Measurements from ENCODE around the gene PPP2R5D. TPM values are rescaled to one million over a fixed set of nuclear protein-coding genes. Genes with fewer than 3 reads are reported as not detected.

The PPP2R5D gene
- total RNA-seq, 1 experiment from 2014 or later = 52.7 TPM

GRCh38 chr6:43006251-43006650 is 21.9 kb downstream of the PPP2R5D start:
- H3K36me3 Mint-ChIP-seq = peaks cover 37% of the 10 kb centered on the region
- POLR2A ChIA-PET = interaction anchor here (1.5 kb wide), 1 partner anchor 9 kb away, joined by 5 read pairs; no protein-coding TSS in a partner anchor

DNA sequence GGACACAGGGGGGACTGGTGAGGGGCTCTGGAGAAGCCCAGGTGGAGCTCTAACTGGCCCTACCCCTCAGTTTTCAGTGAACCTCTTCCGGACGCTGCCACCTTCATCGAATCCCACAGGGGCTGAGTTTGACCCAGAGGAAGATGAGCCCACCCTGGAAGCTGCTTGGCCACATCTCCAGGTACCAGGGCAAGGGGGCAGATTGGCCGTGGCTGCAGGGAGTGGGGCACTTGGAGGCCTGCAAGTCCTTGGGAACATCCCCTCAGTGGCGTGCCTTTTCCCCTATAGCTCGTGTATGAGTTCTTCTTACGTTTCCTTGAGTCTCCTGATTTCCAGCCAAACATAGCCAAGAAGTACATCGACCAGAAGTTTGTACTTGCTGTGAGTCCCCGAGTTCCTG is 22.8 kb downstream of the PPP2R5D start:
- Mint-ChIP-seq H3K27ac (no peak overlapping the region), H3K4me3 (no peak overlapping the region), H3K36me3 (peaks cover 45% of the 10 kb centered on the region)

More at GRCh38 chr6:43006251-43006650, 21.9 kb downstream of the PPP2R5D start:
- TF ChIP-seq OVOL2 (CRISPR knock-in tag; IDR thresholded peaks at IDR 0.05; ENCODE audit: borderline replicate concordance) = no peak
- TF ChIP-seq TCF7 (CRISPR knock-in tag; IDR thresholded peaks at IDR 0.05; ENCODE audit: low read depth) = no peak
- no peak for TF ChIP-seq EMX1 (CRISPR knock-in tag; IDR thresholded peaks at IDR 0.05)
- TF ChIP-seq ZNF396 (CRISPR knock-in tag; IDR thresholded peaks at IDR 0.05; ENCODE audit: borderline replicate concordance) = no peak
- no peak for TF ChIP-seq KAT7 (CRISPR knock-in tag; IDR thresholded peaks at IDR 0.05; ENCODE audit: borderline replicate concordance)
- no peak for TF ChIP-seq PRRX2 (CRISPR knock-in tag; IDR thresholded peaks at IDR 0.05)
- TF ChIP-seq TEAD4 (CRISPR knock-in tag; IDR thresholded peaks at IDR 0.05) = no peak
- TF ChIP-seq RELA (CRISPR knock-in tag; IDR thresholded peaks at IDR 0.05; ENCODE audit: borderline replicate concordance) = no peak
- TF ChIP-seq, protein P1, sequence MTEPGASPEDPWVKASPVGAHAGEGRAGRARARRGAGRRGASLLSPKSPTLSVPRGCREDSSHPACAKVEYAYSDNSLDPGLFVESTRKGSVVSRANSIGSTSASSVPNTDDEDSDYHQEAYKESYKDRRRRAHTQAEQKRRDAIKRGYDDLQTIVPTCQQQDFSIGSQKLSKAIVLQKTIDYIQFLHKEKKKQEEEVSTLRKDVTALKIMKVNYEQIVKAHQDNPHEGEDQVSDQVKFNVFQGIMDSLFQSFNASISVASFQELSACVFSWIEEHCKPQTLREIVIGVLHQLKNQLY (CRISPR knock-in tag; IDR thresholded peaks at IDR 0.05) = no peak
- Mint-ChIP-seq H3K27me3 (ENCODE audit: low read depth) (no peaks in the 10 kb centered on the region), H3K27ac (no peak overlapping the region), H3K4me3 (no peak overlapping the region), H3K9me3 (no peaks in the 10 kb centered on the region), H3K4me1 (peaks cover 4% of the 10 kb centered on the region; the same call in 1 of the 2 replicates)
- no peak for ATAC-seq
- CTCF ChIA-PET = no interaction called here
- no peak for DNase-seq (ENCODE audit: low spot score)

More for the DNA sequence above, 22.8 kb downstream of the PPP2R5D start:
- Mint-ChIP-seq H3K27me3 (ENCODE audit: low read depth) (no peaks in the 10 kb centered on the region), H3K9me3 (no peaks in the 10 kb centered on the region), H3K4me1 (peaks cover 6% of the 10 kb centered on the region)
- ChIA-PET CTCF (interaction anchor here (1.1 to 1.4 kb wide), 3 partner anchors 33 to 136 kb away, joined by 3 to 4 read pairs (median 4); no protein-coding TSS in a partner anchor), POLR2A (no interaction called here)
- ATAC-seq (no peak), DNase-seq (ENCODE audit: low spot score) (no peak)
- TF ChIP-seq IRF2 (CRISPR knock-in tag; IDR thresholded peaks at IDR 0.05; ENCODE audit: borderline replicate concordance, low read depth) (no peak), EMX1 (CRISPR knock-in tag; IDR thresholded peaks at IDR 0.05) (no peak), GRHL2 (CRISPR knock-in tag; IDR thresholded peaks at IDR 0.05; ENCODE audit: insufficient replicate concordance, severe bottlenecking) (no peak), CBFB (CRISPR knock-in tag; IDR thresholded peaks at IDR 0.05; ENCODE audit: low read depth) (no peak), ZNF232 (CRISPR knock-in tag; IDR thresholded peaks at IDR 0.05) (no peak), ZNF138 (CRISPR knock-in tag; conservative IDR thresholded peaks at IDR 0.05) (no peak), GTF2I (CRISPR knock-in tag; conservative IDR thresholded peaks at IDR 0.05) (no peak), ZNF423 (CRISPR knock-in tag; IDR thresholded peaks at IDR 0.05) (no peak), NFATC4 (CRISPR knock-in tag; IDR thresholded peaks at IDR 0.05) (no peak), MYBL2 (CRISPR knock-in tag; IDR thresholded peaks at IDR 0.05) (no peak), TCF7 (CRISPR knock-in tag; IDR thresholded peaks at IDR 0.05; ENCODE audit: low read depth) (no peak), ZBTB43 (CRISPR knock-in tag; IDR thresholded peaks at IDR 0.05) (no peak), HMGA2 (CRISPR knock-in tag; IDR thresholded peaks at IDR 0.05) (no peak), ZNF416 (CRISPR knock-in tag; IDR thresholded peaks at IDR 0.05) (no peak), OVOL2 (CRISPR knock-in tag; IDR thresholded peaks at IDR 0.05; ENCODE audit: borderline replicate concordance) (no peak)
- TF ChIP-seq, protein P2, sequence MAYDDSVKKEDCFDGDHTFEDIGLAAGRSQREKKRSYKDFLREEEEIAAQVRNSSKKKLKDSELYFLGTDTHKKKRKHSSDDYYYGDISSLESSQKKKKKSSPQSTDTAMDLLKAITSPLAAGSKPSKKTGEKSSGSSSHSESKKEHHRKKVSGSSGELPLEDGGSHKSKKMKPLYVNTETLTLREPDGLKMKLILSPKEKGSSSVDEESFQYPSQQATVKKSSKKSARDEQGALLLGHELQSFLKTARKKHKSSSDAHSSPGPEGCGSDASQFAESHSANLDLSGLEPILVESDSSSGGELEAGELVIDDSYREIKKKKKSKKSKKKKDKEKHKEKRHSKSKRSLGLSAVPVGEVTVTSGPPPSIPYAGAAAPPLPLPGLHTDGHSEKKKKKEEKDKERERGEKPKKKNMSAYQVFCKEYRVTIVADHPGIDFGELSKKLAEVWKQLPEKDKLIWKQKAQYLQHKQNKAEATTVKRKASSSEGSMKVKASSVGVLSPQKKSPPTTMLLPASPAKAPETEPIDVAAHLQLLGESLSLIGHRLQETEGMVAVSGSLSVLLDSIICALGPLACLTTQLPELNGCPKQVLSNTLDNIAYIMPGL (CRISPR knock-in tag; IDR thresholded peaks at IDR 0.05) = no peak
- TF ChIP-seq, protein P3, sequence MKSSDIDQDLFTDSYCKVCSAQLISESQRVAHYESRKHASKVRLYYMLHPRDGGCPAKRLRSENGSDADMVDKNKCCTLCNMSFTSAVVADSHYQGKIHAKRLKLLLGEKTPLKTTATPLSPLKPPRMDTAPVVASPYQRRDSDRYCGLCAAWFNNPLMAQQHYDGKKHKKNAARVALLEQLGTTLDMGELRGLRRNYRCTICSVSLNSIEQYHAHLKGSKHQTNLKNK (CRISPR knock-in tag; IDR thresholded peaks at IDR 0.05) = no peak
- TF ChIP-seq, protein P4, sequence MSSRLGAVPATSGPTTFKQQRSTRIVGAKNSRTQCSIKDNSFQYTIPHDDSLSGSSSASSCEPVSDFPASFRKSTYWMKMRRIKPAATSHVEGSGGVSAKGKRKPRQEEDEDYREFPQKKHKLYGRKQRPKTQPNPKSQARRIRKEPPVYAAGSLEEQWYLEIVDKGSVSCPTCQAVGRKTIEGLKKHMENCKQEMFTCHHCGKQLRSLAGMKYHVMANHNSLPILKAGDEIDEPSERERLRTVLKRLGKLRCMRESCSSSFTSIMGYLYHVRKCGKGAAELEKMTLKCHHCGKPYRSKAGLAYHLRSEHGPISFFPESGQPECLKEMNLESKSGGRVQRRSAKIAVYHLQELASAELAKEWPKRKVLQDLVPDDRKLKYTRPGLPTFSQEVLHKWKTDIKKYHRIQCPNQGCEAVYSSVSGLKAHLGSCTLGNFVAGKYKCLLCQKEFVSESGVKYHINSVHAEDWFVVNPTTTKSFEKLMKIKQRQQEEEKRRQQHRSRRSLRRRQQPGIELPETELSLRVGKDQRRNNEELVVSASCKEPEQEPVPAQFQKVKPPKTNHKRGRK (CRISPR knock-in tag; IDR thresholded peaks at IDR 0.05; ENCODE audit: borderline replicate concordance) = no peak
- TF ChIP-seq, protein P5, sequence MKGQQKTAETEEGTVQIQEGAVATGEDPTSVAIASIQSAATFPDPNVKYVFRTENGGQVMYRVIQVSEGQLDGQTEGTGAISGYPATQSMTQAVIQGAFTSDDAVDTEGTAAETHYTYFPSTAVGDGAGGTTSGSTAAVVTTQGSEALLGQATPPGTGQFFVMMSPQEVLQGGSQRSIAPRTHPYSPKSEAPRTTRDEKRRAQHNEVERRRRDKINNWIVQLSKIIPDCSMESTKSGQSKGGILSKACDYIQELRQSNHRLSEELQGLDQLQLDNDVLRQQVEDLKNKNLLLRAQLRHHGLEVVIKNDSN (CRISPR knock-in tag; IDR thresholded peaks at IDR 0.05) = no peak

All from WTC11 (cell line).